Stomach (tissue), 4 donors: ENCODE data around the gene ATXN2.

ENCODE experiments used
- CTCF ChIP-seq, 7 experiments: fragments of 450-650 bp in 4 of 7; fragments of 200-600 bp in 3 of 7; sonication (generic) in 3 of 7; IDR thresholded peaks; one replicate each; pipeline ENCODE4 v1.5.1; 2016 to 2019; ENCODE audit warnings: antibody characterized with exemption in 7 of 7, control low read depth in 2 of 7, mild to moderate bottlenecking in 1 of 7
- POLR2A ChIP-seq, 4 donors: fragments of 450-650 bp; IDR thresholded peaks; one replicate each; pipeline ENCODE4 v1.6.1; 2016; ENCODE audit warnings: antibody characterized with exemption in 4 of 4, control low read depth in 2 of 4, mild to moderate bottlenecking in 1 of 4, moderate library complexity in 1 of 4
- POLR2AphosphoS5 ChIP-seq, 3 donors: sonication (generic); formaldehyde crosslinking; IDR thresholded peaks; one replicate each; pipeline ENCODE4 v1.6.1; 2016; ENCODE audit warnings: antibody characterized with exemption in 3 of 3

GRCh38 chr12:111578971-111579340 is 20.2 kb downstream of the ATXN2 start:
- TF ChIP-seq CTCF (IDR thresholded peaks at IDR 0.05) (no peak), POLR2A (IDR thresholded peaks at IDR 0.05) (no peak), POLR2AphosphoS5 (IDR thresholded peaks at IDR 0.05) (no peak)
